ENCODE measurements around the gene ACTN4.

The ACTN4 gene

GRCh38 chr19:38697641-38698071 lies 50.2 kb downstream of the ACTN4 start:
- no peak for TF ChIP-seq CTCF (IDR thresholded peaks at IDR 0.05; ENCODE audit: low read length, missing control alignments)
- no peak for DNase-seq (ENCODE audit: low read depth)
- no peak overlapping the region for H3K4me3 ChIP-seq (replicated peaks; ENCODE audit: low read depth, low read length)

GRCh38 chr19:38698225-38699026 lies 51.0 kb downstream of the ACTN4 start:
- no peak overlapping the region for H3K4me3 ChIP-seq (replicated peaks; ENCODE audit: low read depth, low read length)
- DNase-seq (ENCODE audit: low read depth) = no peak
- TF ChIP-seq CTCF (IDR thresholded peaks at IDR 0.05; ENCODE audit: low read length, missing control alignments) = no peak

GRCh38 chr19:38699027-38699346 lies 51.5 kb downstream of the ACTN4 start:
- no peak for DNase-seq (ENCODE audit: low read depth)
- no peak overlapping the region for H3K4me3 ChIP-seq (replicated peaks; ENCODE audit: low read depth, low read length)
- no peak for TF ChIP-seq CTCF (IDR thresholded peaks at IDR 0.05; ENCODE audit: low read length, missing control alignments)

- DNase-seq (ENCODE audit: low read depth) = no peak
- TF ChIP-seq CTCF (IDR thresholded peaks at IDR 0.05; ENCODE audit: low read length, missing control alignments) = no peak
- H3K4me3 ChIP-seq (replicated peaks; ENCODE audit: low read depth, low read length) = no peak overlapping the region
Measured at GRCh38 chr19:38699647-38700349, 52.3 kb downstream of the ACTN4 start.

- no peak overlapping the region for H3K4me3 ChIP-seq (replicated peaks; ENCODE audit: low read depth, low read length)
- DNase-seq (ENCODE audit: low read depth) = no peak
- no peak for TF ChIP-seq CTCF (IDR thresholded peaks at IDR 0.05; ENCODE audit: low read length, missing control alignments)
Measured at GRCh38 chr19:38700350-38700901, 53.0 kb downstream of the ACTN4 start.

- no peak for DNase-seq (ENCODE audit: low read depth)
- no peak overlapping the region for H3K4me3 ChIP-seq (replicated peaks; ENCODE audit: low read depth, low read length)
- TF ChIP-seq CTCF (IDR thresholded peaks at IDR 0.05; ENCODE audit: low read length, missing control alignments) = no peak
Measured at GRCh38 chr19:38700902-38701454, 53.5 kb downstream of the ACTN4 start.

Measured in fibroblast of pulmonary artery (primary cell).